GM21390 (cell line): ENCODE measurements around the gene HIP1R.
"Not testable (repeated sequence)": the region's sequence is repeated elsewhere in the genome, so short reads cannot be mapped to it uniquely, and the experiment has no call there.

Experiments
- ATAC-seq: cut with Tn5 transposase; IDR thresholded peaks from one replicate; pipeline ENCODE4 v1.9.1; 2021; ENCODE audit not compliant: unreplicated experiment

The HIP1R gene

DNA sequence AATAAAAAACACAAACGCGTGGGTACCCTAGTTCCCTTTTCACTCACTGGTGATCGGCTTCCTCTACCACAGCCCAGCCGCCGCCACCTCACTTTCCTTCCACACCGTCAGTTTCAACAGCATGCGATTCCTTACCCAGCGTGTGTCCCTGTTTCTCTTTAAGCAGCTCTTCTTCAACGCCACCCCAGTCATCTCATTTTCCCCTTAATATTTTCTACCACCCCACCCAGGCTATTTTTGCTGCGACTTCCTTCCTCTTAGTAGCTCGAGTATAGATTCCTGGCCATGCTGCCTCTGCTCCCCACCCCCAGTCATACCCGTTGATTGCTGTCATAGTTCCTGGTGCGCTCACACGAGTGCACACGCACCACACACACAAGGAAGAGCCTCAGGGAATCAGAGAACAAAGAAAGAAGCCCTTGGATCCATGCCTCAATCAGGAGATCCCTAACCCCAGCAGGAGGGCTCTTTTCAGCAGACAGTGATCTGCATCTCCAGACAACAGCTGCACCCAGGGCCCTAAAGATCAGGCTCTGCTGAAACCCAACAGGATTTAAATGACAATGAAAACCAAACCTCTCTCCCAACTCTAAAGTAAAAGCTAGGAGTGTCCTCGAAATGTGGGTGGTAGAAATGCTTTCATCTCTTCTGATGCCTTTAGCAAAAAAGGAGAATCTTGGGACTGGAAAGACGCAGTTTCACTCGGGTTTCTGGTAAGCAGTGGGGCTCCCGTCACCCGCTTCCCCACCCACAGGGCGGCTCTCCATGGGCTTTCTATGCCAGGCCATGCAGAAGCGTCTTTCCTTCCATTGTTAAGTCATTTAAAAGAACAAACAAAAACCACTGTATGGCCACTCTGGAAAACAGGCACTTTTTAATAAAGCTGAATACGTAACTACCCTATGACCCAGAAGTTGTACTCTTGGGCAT is 36.9 kb downstream of the HIP1R start:
- ATAC-seq: peak; percentile 41

DNA sequence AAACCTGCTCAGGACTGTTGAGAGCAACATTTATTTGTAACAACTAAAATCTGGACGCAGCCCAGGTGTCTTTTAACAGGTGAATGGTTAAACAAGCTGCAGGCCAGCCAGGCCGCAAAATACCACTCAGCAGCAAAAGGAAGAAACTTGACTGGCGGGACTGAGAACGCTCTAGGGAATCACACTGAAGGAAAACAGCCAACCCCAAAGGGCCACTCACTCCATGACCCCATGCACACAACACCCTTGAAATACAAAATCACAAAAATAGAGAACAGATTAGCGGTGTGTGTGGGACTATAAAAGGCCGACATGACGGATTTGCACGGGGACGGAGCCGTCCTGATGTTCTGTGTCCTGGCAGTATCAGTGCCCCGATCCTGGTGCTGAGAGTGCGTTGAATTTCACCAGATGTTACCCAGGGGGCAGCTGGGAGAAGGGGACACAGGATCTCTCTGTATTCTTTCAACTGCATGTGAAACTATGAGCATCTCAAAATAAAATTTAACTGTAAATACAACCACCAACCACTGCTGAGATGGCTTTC is 37.6 kb downstream of the HIP1R start:
- no peak for ATAC-seq

DNA sequence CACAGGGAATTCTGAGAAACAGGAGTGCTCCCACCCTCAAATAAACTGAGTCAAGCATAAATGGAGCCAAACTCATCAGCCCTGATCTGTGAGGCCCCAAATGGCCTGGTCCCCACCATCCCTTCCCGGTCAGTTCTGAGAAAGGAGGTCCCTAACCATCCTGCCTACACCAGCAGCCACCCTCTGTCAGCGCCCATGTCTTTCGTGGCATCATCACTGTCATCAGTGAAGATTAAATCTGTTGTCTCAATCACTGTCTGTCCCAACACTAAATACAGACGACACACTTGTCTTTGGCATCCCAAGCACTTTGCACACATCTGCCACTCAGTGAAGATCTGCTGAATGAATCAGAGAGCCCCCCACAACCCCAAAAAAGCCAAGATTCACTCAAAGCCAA is 38.3 kb downstream of the HIP1R start:
- ATAC-seq: no peak

DNA sequence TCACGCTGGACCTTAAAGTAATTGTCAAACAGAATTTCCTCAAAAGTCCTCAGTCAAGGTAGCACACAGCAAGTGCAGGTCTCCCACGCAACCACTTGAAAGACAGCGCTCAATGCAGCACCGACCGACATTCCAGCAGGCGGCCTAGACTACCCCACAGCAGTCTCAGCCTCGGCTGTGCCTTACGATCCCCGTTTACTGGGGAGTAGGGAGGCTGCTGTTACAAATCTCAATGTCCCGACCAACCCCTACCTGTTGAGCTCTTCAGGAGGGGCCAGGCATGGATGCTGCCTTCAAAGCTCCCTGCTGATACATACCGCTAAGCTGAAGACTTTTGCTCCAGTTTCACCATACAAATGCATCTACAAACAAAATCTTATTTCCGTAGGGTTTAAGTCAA is 38.8 kb downstream of the HIP1R start:
- ATAC-seq: no peak

DNA sequence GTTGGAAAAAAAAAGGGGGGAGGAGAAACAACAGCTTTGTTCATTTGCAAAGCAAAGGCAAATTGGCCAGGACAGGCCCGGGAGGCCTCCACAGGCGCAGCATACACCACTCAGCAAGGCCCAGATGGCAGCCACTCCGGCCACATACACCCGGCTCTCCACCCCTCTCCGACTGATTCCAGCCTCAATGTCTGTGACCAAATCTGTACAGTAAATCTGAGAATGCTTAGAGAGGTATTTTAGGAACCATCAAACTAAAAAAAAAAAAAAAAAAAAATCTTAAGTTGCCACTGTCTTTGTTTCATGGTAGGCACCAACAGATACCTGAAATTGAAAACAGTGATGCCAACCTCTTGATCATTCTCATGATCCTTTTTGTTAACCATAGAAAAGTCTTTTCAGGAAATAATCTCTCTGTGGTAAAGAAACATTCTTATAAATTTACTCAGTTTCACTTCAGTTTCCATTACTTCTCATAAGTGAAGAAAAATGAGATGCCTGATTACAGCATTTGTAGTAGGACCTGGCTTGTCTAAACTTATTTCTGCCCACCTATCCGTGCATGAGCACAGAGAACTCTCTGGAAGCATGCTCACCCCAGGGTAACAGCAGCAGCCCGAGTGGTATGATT is 40.4 kb downstream of the HIP1R start:
- ATAC-seq: peak; percentile 68

DNA sequence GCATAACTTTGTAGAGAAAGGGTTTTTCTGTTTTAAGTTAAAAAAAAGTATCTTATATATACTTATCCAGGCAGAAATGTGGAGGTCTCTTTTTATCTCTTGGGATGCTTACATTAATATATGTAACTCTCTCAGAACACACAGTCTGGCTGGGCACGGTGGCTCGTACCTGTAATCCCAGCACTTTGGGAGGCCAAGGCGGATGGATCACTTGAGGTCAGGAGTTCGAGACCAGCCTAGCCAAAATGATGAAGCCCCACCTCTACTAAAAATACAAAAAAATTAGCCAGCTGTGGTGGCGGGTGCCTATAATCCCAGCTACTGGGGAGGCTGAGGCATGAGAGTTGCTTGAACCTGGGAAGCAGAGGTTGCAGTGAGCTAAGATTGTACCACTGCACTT is 41.0 kb downstream of the HIP1R start:
- ATAC-seq: not testable (repeated sequence)

DNA sequence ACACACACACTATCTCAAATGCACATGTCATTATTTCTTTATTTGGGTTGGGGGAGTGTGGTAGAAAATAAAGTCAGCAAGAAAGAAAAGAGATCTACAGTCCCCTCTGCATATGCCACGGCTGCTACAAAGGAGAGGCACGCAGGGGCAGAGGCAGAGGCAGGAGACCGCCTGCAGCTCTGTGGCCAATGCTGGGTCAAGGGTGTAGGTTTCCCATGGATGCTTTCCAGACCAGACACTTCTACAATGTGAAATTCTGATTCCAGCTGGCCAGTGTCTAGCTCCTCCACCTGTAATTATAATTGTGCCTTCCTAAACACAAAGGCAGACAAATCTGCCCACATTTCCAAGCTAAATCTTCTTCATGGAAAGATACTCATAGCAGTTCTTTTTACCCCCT is 41.5 kb downstream of the HIP1R start:
- ATAC-seq: no peak

DNA sequence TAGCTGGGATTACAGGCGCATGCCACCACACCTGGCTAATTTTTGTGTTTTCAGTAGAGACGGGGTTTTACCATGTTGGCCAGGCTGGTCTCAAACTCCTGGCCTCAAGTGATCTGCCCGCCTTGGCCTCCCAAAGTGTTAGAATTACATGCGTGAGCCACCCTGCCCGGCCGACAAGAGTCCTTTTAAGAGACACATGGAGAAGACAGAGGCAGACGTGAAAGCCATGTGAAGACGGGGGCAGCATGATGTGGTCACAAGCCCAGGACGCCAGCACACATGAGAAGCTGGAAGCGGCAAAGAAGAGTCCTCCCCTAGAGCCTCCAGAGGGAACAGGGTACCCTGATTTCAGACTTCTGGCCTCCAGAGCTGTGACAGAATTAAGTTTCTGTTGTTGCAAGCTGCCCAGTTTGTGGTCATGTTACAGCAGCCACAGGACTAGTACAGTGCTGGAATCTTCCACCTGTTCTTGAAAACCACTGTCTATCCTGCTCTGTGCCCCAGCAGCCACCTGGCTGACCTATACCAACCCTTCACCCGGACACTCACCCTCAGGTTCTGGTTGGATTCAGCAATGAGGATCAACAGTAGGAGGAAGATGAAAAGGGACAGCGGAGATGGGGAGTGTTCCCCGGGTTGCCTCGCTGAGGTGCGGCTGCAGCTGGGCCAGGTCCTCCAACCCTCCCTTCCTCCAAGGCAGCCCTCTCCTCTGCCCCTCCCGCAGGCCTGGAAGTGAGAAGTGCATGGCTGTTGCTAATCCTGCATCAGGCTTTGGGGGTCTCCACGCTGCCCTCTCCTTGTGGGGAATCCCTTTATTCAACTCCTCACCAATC is 43.7 kb downstream of the HIP1R start:
- no peak for ATAC-seq

DNA sequence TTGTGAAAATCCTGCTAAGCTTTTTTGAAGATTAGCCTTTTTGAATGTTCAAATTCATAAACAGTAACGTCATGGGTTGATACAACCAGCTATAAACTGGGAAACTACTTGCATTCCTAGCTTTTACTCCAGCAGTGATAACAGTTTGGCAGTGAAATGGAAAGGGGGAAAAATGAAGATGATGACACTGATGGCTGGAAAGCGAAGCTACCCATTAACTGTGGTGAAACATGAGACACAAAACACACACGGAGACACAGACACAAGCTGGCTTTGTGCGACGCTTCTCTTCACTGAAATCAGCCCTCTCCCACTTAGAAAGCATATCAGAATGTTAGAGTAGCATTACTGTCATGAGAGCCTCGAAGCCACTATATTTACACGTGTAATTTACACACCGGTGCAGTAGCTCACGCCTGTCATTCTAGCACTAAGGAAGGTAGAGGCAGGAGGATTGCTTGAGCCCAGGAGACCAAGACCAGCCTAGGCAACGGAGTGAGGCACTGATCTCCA is 45.0 kb downstream of the HIP1R start:
- ATAC-seq: no peak

DNA sequence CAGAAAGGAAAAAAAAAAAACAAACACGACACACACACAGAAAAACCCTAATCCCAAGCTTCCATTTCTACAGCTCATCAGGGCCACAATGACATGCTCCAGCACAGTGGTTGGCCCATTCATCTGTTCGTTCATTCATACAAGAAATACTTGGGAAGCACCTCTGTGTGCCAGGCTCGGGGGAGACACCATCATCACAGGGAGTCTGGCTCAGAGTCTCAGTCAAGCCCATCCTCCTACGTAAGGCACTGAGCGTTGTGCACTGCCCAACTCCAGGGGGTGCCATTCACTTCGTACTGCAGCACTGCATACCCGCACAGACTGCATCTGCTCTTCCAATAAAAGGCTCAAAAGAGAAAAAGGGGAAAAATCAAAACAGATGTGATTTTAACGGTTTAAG is 45.4 kb downstream of the HIP1R start:
- ATAC-seq: no peak

DNA sequence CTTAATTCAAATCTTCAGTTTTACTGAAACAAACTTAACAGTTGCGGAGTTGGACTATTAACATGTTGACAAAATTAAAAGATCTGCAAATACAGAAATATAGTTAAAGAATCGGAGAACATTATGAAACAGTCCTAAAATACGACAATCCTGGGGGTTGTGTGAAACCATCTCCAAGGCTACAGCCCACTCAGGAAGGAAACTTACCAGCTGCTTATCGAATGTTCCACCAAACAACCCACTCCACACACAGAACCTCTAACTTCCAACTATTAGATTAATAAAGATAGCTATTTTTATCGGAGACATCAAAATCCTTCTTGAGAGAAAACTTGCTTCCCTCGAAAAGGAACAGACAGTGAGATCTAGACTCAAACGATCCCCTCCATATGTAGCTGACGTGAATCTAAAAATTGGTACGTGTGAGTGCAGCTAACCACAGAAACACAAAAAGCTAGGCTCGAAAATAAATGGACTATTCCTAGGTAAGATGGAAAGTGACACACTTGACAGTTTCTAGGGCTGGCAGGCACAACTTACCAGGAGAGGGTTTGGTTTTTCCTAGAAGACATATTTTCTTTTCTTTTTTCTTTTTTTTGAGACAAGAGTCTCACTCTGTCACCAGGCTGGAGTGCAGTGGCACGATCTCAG is 47.8 kb downstream of the HIP1R start:
- ATAC-seq: no peak

DNA sequence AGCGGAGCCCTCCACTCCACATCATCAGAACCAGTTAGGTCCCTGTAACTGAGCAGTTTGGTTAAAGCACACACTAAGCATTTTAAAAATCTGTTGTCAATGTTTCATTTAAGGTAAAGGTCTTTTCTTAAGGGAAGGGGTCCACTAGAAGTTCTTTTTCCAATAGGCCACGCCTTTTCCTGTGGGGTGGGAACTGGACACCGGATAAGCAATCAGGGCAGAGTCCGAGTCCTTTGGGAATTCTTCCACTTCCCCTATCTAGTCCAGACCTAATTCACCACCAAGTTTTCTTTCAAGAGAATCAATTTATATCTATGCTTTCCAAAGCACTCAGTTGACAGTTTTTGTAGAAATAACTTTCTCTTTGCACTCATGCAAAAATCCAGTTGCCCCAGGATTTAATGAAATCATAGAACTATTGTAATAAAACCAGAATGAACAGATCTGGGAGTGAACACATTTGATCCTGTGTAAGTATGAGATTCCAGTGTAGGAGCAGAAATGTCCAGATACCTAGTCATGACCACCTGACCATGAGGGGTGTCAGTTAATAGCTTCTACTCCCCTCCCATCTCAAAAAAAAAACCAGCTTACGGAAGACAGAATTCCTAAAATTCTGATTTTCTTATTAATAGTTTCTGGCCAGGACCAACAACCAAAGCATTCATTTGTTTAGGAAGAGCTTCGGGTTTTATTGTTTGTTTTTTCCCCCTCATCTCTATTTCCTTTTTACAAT is 49.0 kb downstream of the HIP1R start:
- ATAC-seq: no peak

DNA sequence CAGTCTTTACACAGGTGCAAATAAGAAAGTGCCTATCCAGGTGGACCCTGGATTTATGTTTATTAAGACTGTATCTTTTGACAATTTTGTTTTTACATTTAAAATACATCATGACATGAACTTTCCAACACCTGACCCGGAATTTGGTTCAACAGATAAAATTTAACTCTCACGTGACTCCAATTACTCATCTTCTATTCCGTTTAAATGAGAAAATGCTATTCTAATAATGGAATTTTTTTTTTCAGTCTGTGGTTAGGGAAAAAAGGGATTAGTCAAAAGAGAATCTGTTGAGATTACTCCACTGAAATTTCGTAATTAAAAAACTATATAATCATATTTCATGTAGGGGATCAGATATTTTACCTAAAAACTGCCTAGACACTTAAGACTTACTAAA is 49.6 kb downstream of the HIP1R start:
- no peak for ATAC-seq

DNA sequence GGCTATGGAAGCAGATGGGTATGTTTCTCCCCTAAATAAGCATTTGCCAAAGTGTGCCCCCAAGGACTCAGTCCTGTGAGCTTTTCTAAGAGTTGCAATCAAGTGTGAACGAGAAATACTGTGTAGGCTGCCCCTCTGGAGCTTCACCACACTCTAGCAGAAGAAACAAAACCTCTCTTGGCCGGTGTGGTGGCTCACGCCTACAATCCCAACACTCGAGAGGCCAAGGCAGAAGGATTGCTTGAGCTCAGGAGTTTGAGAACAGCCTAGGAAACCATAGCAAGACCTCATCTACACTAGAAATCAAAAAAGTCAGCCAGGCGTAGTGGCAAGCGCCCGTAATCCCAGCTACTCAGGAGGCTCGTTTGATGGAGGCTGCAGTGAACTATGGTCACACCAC is 50.9 kb downstream of the HIP1R start:
- ATAC-seq: no peak

DNA sequence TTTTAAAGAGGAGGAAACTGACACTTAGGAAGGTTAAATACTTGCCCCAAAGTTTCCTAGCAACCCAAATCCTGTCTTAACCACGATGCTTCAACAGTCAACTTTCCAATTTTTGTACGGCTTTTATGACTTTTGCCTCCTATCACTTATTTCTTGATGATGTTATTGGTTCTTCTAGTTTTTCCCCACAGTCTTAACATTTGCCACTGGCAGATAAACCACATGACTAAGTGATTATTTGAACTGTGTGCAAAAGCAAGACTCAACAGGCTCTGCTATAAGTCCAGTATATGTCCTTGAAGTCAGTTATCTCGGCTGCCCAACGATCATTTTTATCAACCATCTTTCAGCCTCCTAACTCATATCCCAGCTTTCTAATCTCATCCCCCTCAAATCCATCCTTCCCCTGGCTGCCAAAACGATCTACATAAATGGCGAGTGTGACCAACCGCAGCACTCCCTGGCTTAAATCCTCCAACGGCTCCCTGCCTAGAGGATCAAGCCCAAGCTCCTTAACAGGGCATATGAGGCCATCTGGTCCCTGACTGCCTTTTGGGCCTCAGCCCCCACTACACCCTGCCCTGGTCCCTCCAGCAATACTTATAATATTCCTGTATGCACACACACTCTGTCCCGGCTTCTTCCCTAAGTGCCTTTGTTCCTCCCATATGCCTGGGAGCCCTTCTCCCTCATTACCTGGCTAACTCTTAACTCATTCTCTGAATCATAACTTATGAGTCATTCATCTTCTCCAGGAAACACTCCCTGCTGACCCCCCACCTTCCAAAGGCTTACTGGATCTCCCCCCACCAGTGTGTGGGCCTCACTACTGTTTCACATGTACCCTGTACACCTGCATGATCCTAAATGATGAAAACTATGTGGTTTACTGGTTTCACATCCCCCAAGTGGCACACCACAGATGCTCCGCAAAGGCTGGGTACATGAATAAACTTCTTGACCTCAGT is 51.9 kb downstream of the HIP1R start:
- peak; percentile 73 for ATAC-seq

DNA sequence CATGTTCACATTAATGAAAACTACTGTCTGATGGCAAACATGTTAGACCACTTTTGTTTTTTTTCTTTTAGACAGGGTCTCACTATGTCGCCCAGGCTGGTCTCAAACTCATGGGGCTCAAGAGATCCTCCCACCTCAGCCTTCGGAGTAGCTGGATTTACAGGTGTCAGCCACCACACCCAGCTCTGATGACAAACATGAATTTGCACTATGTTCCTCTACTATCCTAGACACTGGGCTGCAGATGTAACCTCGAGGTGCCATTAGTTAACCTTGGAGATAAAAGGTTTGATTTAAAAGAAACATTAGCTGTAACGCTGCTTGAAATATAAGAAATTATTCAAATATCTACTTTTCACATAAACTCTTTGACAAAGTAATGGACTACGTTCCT is 52.6 kb downstream of the HIP1R start:
- peak; percentile 18 for ATAC-seq

DNA sequence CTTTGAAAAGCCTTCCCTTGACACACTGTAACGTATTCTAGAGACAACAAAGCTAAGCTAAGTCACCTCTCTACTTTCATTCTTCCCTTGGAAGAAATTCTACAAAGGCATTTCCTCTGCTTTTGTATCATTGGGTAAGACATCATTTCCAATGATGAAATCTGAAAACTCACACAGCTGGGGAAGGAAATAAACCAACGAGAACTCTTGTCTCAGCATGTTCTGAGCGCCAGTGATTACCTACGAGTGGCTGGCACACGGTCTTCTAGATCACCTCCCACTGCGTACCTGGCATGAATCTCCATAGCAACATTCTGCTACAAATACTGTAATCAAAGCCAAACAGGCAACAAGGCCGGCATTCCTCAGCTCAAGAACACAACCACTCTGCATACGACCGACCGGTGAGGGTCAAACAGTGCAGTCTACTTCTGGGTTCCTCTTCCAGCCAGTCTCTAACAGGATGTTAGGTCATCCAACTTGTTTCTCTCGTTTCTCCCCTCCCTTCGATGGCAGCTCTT is 53.0 kb downstream of the HIP1R start:
- ATAC-seq: no peak

DNA sequence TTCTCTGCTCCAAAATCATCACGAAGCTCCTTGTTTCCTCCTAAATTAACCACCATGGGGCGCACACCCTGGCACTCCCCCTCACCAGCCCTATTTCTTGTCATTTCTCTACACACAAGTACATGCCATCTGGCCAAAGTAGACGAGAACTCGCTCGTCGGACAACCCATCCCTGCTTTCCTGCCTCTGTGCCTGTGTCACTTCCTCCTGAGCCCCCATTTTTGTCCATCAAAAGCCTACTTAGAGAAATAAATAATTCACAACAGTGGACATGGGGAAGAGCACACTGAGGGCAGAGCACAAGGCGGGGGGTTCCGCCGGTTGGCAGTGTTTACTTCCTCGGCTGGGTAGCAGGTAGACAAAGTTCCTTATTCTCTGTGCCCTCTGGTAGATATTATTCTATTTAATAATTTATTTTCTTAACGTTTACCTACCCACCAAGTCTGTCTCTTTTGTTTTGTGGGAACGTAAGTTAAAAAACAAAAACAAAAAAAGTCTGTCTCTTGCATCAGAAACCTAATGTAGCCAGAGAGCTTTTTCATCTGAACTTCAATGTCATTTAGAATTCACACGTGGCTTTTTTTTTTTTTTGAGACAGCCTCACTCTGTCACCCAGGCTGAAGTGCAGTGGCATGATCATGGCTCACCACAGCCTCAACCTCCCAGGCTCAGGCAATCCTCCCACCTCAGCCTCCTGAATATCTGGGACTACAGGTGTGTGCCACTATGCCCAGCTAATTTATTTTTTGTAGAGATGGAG is 54.7 kb downstream of the HIP1R start:
- ATAC-seq: no peak
